ENCODE data around the gene PSORS1C1.

Gene PSORS1C1

GRCh38 chr6:31096656-31097055, 17.9 kb upstream of the PSORS1C1 start:
- no peak for DNase-seq

GRCh38 chr6:31098449-31098938, 16.1 kb upstream of the PSORS1C1 start:
- DNase-seq, result no peak

GRCh38 chr6:31103136-31103535, 11.5 kb upstream of the PSORS1C1 start:
- DNase-seq, result no peak

GRCh38 chr6:31107052-31107451, 7.5 kb upstream of the PSORS1C1 start:
- no peak for DNase-seq

GRCh38 chr6:31110825-31111582, 3.6 kb upstream of the PSORS1C1 start:
- no peak for DNase-seq

- DNase-seq, result no peak
Measured at GRCh38 chr6:31111712-31112111, 2.9 kb upstream of the PSORS1C1 start.

- no peak for DNase-seq
Measured at GRCh38 chr6:31112478-31112877, 2.1 kb upstream of the PSORS1C1 start, which contains the start of gene C6orf15. C6orf15 (minus strand) TSS chr6:31112575; CDS start chr6:31112555, 20 bp downstream.

- no peak for DNase-seq
Measured at GRCh38 chr6:31113861-31114540, 599 bp upstream of the PSORS1C1 start.

GRCh38 chr6:31114970-31115849, 610 bp downstream of the PSORS1C1 start:
- peak; percentile 19 for DNase-seq

GRCh38 chr6:31115941-31116560, 1.5 kb downstream of the PSORS1C1 start:
- DNase-seq, result no peak

GRCh38 chr6:31116661-31117385, 2.2 kb downstream of the PSORS1C1 start:
- DNase-seq, result peak; percentile 45

- no peak for DNase-seq
Measured at GRCh38 chr6:31118178-31118577, 3.6 kb downstream of the PSORS1C1 start.

- no peak for DNase-seq
Measured at GRCh38 chr6:31120151-31120915, 5.7 kb downstream of the PSORS1C1 start, which contains the start of gene CDSN. CDSN (minus strand) TSS chr6:31120446; CDS start chr6:31120419, 27 bp downstream.

GRCh38 chr6:31121131-31121790, 6.7 kb downstream of the PSORS1C1 start:
- DNase-seq, result no peak

- DNase-seq, result peak; percentile 47
Measured at GRCh38 chr6:31122791-31123706, 8.4 kb downstream of the PSORS1C1 start.

GRCh38 chr6:31125162-31125561, 10.6 kb downstream of the PSORS1C1 start:
- DNase-seq, result peak; percentile 54

- no peak for DNase-seq
Measured at GRCh38 chr6:31125586-31126363, 11.2 kb downstream of the PSORS1C1 start.

- no peak for DNase-seq
Measured at GRCh38 chr6:31126396-31127175, 12.0 kb downstream of the PSORS1C1 start.

All from DMS53 (cell line).